NT2/D1 (cell line): Measurements from ENCODE around the gene ABHD3.
"Not testable (repeated sequence)": the region's sequence is repeated elsewhere in the genome, so short reads cannot be mapped to it uniquely, and the experiment has no call there.

Experiments
- DNase-seq: peaks from one replicate; pipeline ENCODE4 v3.0.0-alpha.2; 2011; ENCODE audit warnings: low read depth, low spot score
- H3K27me3 ChIP-seq: 2 replicates; pipeline ENCODE4 v1.6.0; 2011; ENCODE audit warnings: mild to moderate bottlenecking; ENCODE audit not compliant: insufficient read length, insufficient read depth
- H3K36me3 ChIP-seq: 2 replicates; pipeline ENCODE4 v1.6.1; 2011; ENCODE audit warnings: mild to moderate bottlenecking, low read length, mixed read lengths; ENCODE audit not compliant: insufficient read depth, insufficient read length
- H3K4me1 ChIP-seq: 2 replicates; pipeline ENCODE4 v1.5.1; 2011; ENCODE audit not compliant: insufficient read depth, insufficient read length
- H3K4me3 ChIP-seq: 2 replicates; pipeline ENCODE4 v1.5.1; 2011; ENCODE audit warnings: low read depth; ENCODE audit not compliant: insufficient read length
- H3K9ac ChIP-seq: 2 replicates; pipeline ENCODE4 v1.6.0; 2011; ENCODE audit warnings: low read depth; ENCODE audit not compliant: insufficient read length
- H3K9me3 ChIP-seq: 2 replicates; pipeline ENCODE4 v1.5.1; 2011; ENCODE audit warnings: mild to moderate bottlenecking, low read length; ENCODE audit not compliant: insufficient read depth
- SUZ12 ChIP-seq: IDR thresholded peaks from 2 replicates; pipeline ENCODE4 v1.6.1; 2011; ENCODE audit not compliant: insufficient read length, insufficient read depth; ENCODE audit errors: extremely low read depth
- YY1 ChIP-seq: IDR thresholded peaks from 2 replicates; pipeline ENCODE4 v1.6.1; 2011; ENCODE audit not compliant: insufficient read length, insufficient read depth
- ZNF274 ChIP-seq: IDR thresholded peaks from 2 replicates; pipeline ENCODE4 v1.6.1; 2011; ENCODE audit warnings: mild to moderate bottlenecking, low read depth, low read length

ABHD3 gene

DNA sequence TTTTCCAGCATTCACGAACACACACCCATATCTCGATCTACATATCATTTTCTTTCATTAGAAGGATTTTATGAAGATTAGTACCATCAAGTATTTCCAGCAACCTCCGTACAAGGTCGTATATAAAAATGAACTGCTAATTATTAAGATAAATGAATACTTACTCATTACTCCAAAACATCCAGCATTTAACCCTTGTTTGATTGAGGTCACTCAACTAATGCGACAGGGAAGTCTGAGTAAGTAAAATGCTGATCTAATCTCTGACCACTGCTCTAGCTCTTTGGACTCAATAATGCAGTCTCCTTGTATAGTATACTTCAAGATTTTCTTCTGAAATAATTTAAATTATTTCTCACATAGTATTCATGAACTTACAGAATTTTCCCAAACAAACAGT lies 2.0 kb downstream of the ABHD3 start:
- TF ChIP-seq SUZ12 (no peak), YY1 (no peak), ZNF274 (no peak)
- Histone ChIP-seq H3K9me3 (peaks cover 18% of the 10 kb centered on the region), H3K27me3 (no peaks in the 10 kb centered on the region), H3K4me3 (no peak overlapping the region), H3K9ac (no peak overlapping the region), H3K36me3 (peaks cover 31% of the 10 kb centered on the region), H3K4me1 (no peaks in the 10 kb centered on the region)
- DNase-seq = no peak

DNA sequence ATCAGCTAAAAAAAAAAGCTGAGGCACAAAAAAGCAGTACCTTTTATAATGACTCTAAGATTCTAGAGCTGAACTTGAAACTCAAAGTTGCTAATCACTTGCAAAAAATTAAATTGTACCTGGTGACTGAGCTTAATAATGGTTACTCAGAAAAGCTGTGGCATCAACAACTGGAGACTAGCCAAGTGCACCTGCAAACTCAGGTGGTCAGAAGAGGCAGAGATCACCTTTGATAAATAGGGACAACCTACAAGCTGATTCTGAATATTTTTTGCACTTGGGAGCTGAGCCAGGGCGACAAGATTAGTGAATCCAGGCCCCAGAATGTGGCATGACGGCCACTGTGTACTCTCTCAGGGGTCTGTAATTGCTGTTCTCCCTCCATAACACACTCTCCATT lies 3.0 kb downstream of the ABHD3 start:
- Histone ChIP-seq H3K4me1 (no peaks in the 10 kb centered on the region), H3K9me3 (peaks cover 16% of the 10 kb centered on the region), H3K4me3 (no peak overlapping the region), H3K27me3 (no peaks in the 10 kb centered on the region), H3K36me3 (peaks cover 36% of the 10 kb centered on the region), H3K9ac (no peak overlapping the region)
- no peak for DNase-seq
- TF ChIP-seq SUZ12 = no peak

DNA sequence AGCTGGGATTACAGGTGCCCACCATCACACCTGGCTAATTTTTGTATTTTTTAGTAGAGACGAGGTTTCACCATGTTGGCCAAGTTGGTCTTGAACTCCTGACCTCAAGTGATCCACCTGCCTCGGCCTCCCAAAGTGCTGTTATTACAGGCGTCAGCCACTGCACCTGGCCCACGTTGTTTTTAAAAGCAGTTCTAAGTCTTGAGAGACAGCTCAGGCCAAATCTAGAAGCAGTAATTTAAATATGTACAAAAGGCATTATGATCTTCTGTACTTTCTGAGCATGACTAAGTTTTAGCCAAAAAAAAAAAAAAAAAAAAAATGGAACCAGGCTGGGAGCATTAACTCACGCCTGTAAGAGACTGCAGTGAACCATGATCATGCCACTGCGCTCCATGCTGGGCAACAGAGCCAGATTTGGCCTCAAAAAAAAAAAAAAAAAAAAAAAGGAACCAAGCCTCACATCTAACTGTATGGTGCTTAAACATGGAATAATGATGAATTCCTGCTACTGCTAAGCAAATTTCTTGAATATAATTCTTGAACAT lies 4.0 kb downstream of the ABHD3 start:
- H3K4me3 ChIP-seq = no peak overlapping the region
- no peaks in the 10 kb centered on the region for H3K4me1 ChIP-seq
- peaks cover 38% of the 10 kb centered on the region for H3K36me3 ChIP-seq
- no peak for DNase-seq
- no peaks in the 10 kb centered on the region for H3K27me3 ChIP-seq
- no peak for TF ChIP-seq SUZ12
- TF ChIP-seq YY1 = no peak
- no peak for TF ChIP-seq ZNF274
- H3K9me3 ChIP-seq = peaks cover 6% of the 10 kb centered on the region
- H3K9ac ChIP-seq = no peak overlapping the region

DNA sequence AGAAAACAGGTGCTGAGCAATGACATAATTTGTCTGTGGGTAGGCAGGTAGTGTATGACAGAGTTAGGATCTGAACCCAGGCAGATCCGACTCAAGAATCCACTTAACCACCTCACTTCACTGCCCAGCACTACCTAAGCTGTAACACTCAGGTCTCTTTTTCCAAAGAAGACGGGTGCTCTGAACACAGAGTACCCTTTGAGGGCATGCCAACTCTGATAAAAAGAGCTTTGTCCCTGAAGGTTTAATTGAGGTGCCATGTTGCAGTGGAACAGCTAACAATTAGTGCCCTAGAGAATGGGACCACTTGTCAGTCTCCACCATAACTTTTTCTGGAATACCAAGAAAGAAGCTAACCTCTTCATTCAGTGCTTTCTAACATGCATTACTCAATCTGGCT lies 11.3 kb downstream of the ABHD3 start:
- H3K4me1 ChIP-seq = no peaks in the 10 kb centered on the region
- no peak overlapping the region for H3K9ac ChIP-seq
- H3K36me3 ChIP-seq = peaks cover 37% of the 10 kb centered on the region
- H3K27me3 ChIP-seq = no peaks in the 10 kb centered on the region
- DNase-seq = no peak
- H3K4me3 ChIP-seq = no peak overlapping the region
- no peaks in the 10 kb centered on the region for H3K9me3 ChIP-seq
- TF ChIP-seq YY1 (no peak), ZNF274 (no peak), SUZ12 (no peak)

DNA sequence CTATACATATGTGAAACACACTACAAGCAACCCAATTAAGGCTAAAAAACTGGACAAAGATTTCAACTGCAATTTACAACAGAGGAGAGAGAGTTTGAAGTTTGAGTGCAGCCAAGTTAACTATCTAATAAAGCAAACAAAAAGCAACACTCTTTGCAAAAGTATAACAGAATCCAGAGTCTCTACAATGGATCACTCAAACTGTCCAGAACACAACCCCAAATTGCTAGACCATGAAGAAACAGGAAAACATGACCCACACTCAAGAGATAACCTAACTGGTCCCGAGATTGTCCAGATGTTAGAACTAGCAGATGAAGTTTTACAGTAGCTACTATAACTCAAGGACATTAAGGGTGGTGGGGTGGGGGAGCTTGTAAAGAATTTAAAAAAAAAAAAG lies 14.8 kb downstream of the ABHD3 start:
- no peaks in the 10 kb centered on the region for H3K27me3 ChIP-seq
- TF ChIP-seq YY1 (no peak), SUZ12 (no peak), ZNF274 (no peak)
- DNase-seq = no peak
- no peaks in the 10 kb centered on the region for H3K9me3 ChIP-seq
- no peak overlapping the region for H3K9ac ChIP-seq
- peaks cover 27% of the 10 kb centered on the region for H3K36me3 ChIP-seq
- H3K4me1 ChIP-seq = no peaks in the 10 kb centered on the region
- H3K4me3 ChIP-seq = no peak overlapping the region

DNA sequence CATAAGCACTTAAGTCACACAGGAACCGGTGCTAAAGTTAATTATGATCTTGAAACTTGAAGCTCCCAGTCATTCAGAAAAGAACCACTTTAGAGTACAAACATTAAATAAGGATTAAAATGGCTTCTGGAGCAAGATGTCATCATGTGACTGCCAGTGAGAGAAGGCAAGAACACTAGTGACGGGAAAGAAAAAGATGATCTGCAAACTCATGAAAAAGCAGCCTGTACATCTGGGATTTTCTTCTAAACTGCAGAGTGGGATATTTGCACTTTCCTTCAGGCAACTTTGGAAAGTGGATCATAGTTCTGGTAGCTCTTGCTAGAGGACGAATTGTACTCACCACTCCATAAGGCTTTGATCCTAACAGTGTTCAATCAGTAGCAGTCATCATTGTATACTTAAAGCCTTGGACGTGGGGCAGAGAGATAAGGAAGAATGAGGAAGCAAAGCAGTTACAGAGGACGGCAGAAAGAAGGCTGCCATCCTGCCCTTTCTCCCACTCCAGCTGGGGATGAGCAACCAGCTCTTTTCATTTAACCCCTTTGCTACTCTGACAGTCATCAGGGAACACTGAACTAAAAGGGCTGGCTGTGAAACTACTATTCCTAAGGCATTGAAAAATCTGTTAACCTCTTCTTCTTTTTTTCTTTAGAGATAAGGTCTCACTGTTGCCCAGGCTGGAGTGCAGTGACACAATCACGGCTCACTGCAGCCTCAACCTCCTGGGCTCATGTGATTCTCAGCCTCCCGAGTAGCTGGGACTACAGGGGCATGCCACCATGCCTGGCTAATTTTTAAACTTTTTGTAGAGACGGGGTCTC lies 18.1 kb downstream of the ABHD3 start:
- H3K4me3 ChIP-seq = no peak overlapping the region
- TF ChIP-seq YY1 (no peak), ZNF274 (no peak), SUZ12 (no peak)
- H3K27me3 ChIP-seq = no peaks in the 10 kb centered on the region
- H3K4me1 ChIP-seq = no peaks in the 10 kb centered on the region
- peaks cover 13% of the 10 kb centered on the region for H3K36me3 ChIP-seq
- DNase-seq = no peak
- H3K9me3 ChIP-seq = no peaks in the 10 kb centered on the region
- H3K9ac ChIP-seq = no peak overlapping the region

DNA sequence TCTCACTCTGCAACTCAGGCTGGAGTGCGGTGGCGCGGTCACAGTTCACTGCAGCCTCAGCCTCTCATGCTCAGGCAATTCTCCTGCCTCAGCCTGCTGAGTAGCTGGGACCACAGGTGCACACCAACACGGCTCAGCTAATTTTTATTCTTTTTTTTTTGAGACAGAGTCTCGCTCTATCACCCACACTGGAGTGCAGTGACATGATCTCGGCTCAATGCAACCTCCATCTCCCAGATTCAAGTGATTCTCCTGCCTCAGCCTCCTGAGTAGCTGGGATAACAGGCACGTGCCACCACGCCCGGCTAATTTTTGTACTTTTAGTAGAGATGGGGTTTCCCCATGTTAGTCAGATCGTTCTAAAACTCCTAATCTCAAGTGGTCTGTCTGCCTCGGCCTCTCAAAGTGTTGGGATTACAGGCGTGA lies 19.0 kb downstream of the ABHD3 start:
- not testable (repeated sequence) for H3K4me1 ChIP-seq, H3K9me3 ChIP-seq, H3K9ac ChIP-seq, H3K4me3 ChIP-seq, DNase-seq, H3K27me3 ChIP-seq
- H3K36me3 ChIP-seq = peaks cover 11% of the 10 kb centered on the region
